Keratinocyte (primary cell): ENCODE data around the gene PSMF1. TPM values are rescaled to one million over a fixed set of nuclear protein-coding genes. Genes with fewer than 3 reads are reported as not detected.

Experiments used
- polyA plus RNA-seq, 5 experiments: library from polyadenylated mRNA; depleted of rRNA in 3 of 5; stranded (reverse) in 3 of 5; stranded (forward) in 1 of 5; unstranded in 1 of 5; fragments of >200 nt; gene quantifications; 1 replicate in 1 of 5; 2 replicates in 3 of 5; 3 replicates in 1 of 5; pipeline versions ENCODE4 v1.2.1 to v1.2.3, GENCODE V29; 2011 to 2012; ENCODE audit warnings: missing spikeins in 2 of 5, low read depth in 1 of 5, low replicate concordance in 1 of 5

Gene PSMF1
- polyA plus RNA-seq, 1 donor (not counting 4 experiments of a cell fraction or from before 2014, with no cell fraction given) = 58.5 TPM

Other genes with a start within 250 kb of the PSMF1 start
- gene ANGPT4, start 202.3 kb upstream of the PSMF1 start, polyA plus RNA-seq = not detected in 3 replicates
- not detected in 3 replicates for gene RSPO4, start 116.3 kb upstream of the PSMF1 start, polyA plus RNA-seq
- gene TMEM74B, start 66.4 kb downstream of the PSMF1 start, polyA plus RNA-seq = 0.33 to 3.4 TPM (median 0.58 TPM) in 3 replicates
- not detected in 3 replicates for gene C20orf202, start 84.9 kb downstream of the PSMF1 start, polyA plus RNA-seq
- gene RAD21L1, start 107.4 kb downstream of the PSMF1 start, polyA plus RNA-seq = 0.06 TPM in 1 of 3 replicates, not detected in the others
- gene SNPH, start 147.7 kb downstream of the PSMF1 start, polyA plus RNA-seq = 1.3 to 2.4 TPM (median 1.4 TPM) in 3 replicates
- 27.8 to 78.9 TPM (median 36.0 TPM) in 3 replicates for gene SDCBP2, start 210.5 kb downstream of the PSMF1 start, polyA plus RNA-seq